GM12878 (cell line): ENCODE results near the gene KCND3. TPM values are rescaled to one million over a fixed set of nuclear protein-coding genes. Genes with fewer than 3 reads are reported as not detected.

Source experiments
- ATAC-seq: fragments of 200-7000 bp; cut with Tn5 transposase; 3 replicates; pipeline ENCODE4 v1.9.1; 2020; ENCODE audit warnings: mild to moderate bottlenecking, moderate library complexity
- BruUV-seq: library from RNA; stranded (reverse); fragments of 400-500 nt; replicated peaks from 2 replicates; lab custom pipeline; 2021; lab: Mats Ljungman, UMichigan
- CTCF ChIA-PET: fragments of 300-600 bp; sonication (Branson Sonifier 250); formaldehyde crosslinking; extraction: SDS; loops from one replicate; lab custom pipeline; 2021; ENCODE audit warnings: inconsistent platforms; lab: Yijun Ruan, JAX
- POLR2A ChIA-PET: fragments of 350-600 bp; formaldehyde crosslinking; extraction: SDS; loops from one replicate; lab custom pipeline; 2021; ENCODE audit warnings: inconsistent platforms; lab: Charles Lee
- RAD21 ChIA-PET: fragments of 300-600 bp; sonication (Branson Sonifier 250); formaldehyde crosslinking; loops from one replicate; lab custom pipeline; 2023; ENCODE audit warnings: antibody characterized with exemption; ENCODE audit not compliant: unreplicated experiment; lab: Charles Lee
- SMC1A ChIA-PET: fragments of 300-600 bp; sonication (Branson Sonifier 250); formaldehyde crosslinking; loops from one replicate; lab custom pipeline; 2023; ENCODE audit not compliant: unreplicated experiment, uncharacterized antibody; lab: Charles Lee
- DNase-seq: peaks from one replicate; pipeline ENCODE4 v3.0.0-alpha.2; 2011; ENCODE audit warnings: low read depth, low spot score
- FAIRE-seq: peaks from 3 replicates; lab custom pipeline; 2011; peaks lifted over from hg19 to GRCh38; lab: Jason Lieb, UNC
- H2AFZ ChIP-seq: 2 replicates; pipeline ENCODE4 v1.6.0; 2011; ENCODE audit warnings: low read depth, low read length, control low read depth; ENCODE audit not compliant: control insufficient read depth
- H3K27ac ChIP-seq: 2 replicates; pipeline ENCODE4 v1.5.1; 2011; ENCODE audit warnings: control low read depth; ENCODE audit not compliant: control insufficient read depth, insufficient read depth
- H3K27me3 ChIP-seq, 2 experiments: replicated peaks in 1 of 2; 2 replicates each; pipeline versions ENCODE4 v1.6.0 to v1.6.1; 2011; ENCODE audit warnings: low read length in 1 of 2; ENCODE audit not compliant: control insufficient read depth in 2 of 2, insufficient read depth in 2 of 2
- H3K36me3 ChIP-seq, 2 experiments: 2 replicates each; pipeline ENCODE4 v1.5.1; 2011; ENCODE audit warnings: low read length in 1 of 2; ENCODE audit not compliant: control insufficient read depth in 2 of 2, insufficient read depth in 2 of 2
- H3K4me1 ChIP-seq: 2 replicates; pipeline ENCODE4 v1.6.1; 2011; ENCODE audit warnings: mild to moderate bottlenecking, low read length, moderate library complexity, mixed read lengths; ENCODE audit not compliant: control insufficient read depth, insufficient read depth
- H3K4me2 ChIP-seq: 2 replicates; pipeline ENCODE4 v1.6.0; 2011; ENCODE audit warnings: control low read depth; ENCODE audit not compliant: control insufficient read depth, insufficient read depth
- H3K4me3 ChIP-seq: fragments of 200-600 bp; sonication (generic); 2 replicates; pipeline ENCODE4 v1.5.1; 2016
- H3K79me2 ChIP-seq: 2 replicates; pipeline ENCODE4 v1.6.0; 2011; ENCODE audit warnings: low read length; ENCODE audit not compliant: control insufficient read depth, insufficient read depth
- H3K9ac ChIP-seq: 2 replicates; pipeline ENCODE4 v1.8.0; 2011; ENCODE audit warnings: low read length, control low read depth, mixed read lengths; ENCODE audit not compliant: control insufficient read depth, insufficient read depth
- H3K9me3 ChIP-seq: replicated peaks from 3 replicates; pipeline ENCODE4 v1.5.1; 2011; ENCODE audit warnings: mild to moderate bottlenecking, low read length; ENCODE audit not compliant: control insufficient read depth, insufficient read depth
- H4K20me1 ChIP-seq: 2 replicates; pipeline ENCODE4 v1.6.0; 2011; ENCODE audit not compliant: control insufficient read depth, insufficient read depth
- BACH1 ChIP-seq: fragments of 450-650 bp; IDR thresholded peaks from 2 replicates; pipeline ENCODE4 v1.6.1; 2017; ENCODE audit warnings: mild to moderate bottlenecking, borderline replicate concordance
- BHLHE40 ChIP-seq, 2 experiments: fragments of 450-650 bp in 1 of 2; IDR thresholded peaks; 2 replicates each; pipeline ENCODE4 v1.6.1; 2011 to 2017; ENCODE audit warnings: low read depth in 2 of 2, borderline replicate concordance in 1 of 2, improper control_type of control experiment in 1 of 2, low read length in 1 of 2, mild to moderate bottlenecking in 1 of 2
- BMI1 ChIP-seq: fragments of 450-650 bp; IDR thresholded peaks from 2 replicates; pipeline ENCODE4 v1.6.1; 2016; ENCODE audit warnings: mild to moderate bottlenecking, moderate library complexity, borderline replicate concordance
- CBX3 ChIP-seq: fragments of 200-600 bp; sonication (generic); IDR thresholded peaks from 2 replicates; pipeline ENCODE4 v1.6.1; 2016; ENCODE audit warnings: low read depth, borderline replicate concordance
- CEBPB ChIP-seq, 2 experiments: fragments of 150-350 bp in 1 of 2; IDR thresholded peaks; 2 replicates each; pipeline ENCODE4 v1.6.1; 2012 to 2014; ENCODE audit warnings: low read depth in 2 of 2, low read length in 2 of 2, borderline replicate concordance in 1 of 2, inconsistent platforms in 1 of 2
- EED ChIP-seq: sonication (generic); IDR thresholded peaks from 2 replicates; pipeline ENCODE4 v1.6.1; 2016; ENCODE audit warnings: antibody characterized with exemption, low read depth
- ETV6 ChIP-seq, 2 experiments: fragments of 450-650 bp in 1 of 2; IDR thresholded peaks in 1 of 2; conservative IDR thresholded peaks in 1 of 2; 2 replicates each; pipeline ENCODE4 v1.6.1; 2014; ENCODE audit warnings: antibody characterized with exemption in 1 of 2, borderline replicate concordance in 1 of 2, low read depth in 1 of 2, mild to moderate bottlenecking in 1 of 2, moderate library complexity in 1 of 2
- FOS ChIP-seq: IDR thresholded peaks from 3 replicates; pipeline ENCODE4 v1.6.1; 2011; ENCODE audit warnings: borderline replicate concordance; ENCODE audit not compliant: insufficient read length; ENCODE audit errors: extremely low read depth
- IKZF1 ChIP-seq: fragments of 450-650 bp; conservative IDR thresholded peaks from 2 replicates; pipeline ENCODE4 v1.6.1; 2017; ENCODE audit warnings: antibody characterized with exemption, mild to moderate bottlenecking
- MTA3 ChIP-seq: IDR thresholded peaks from 2 replicates; pipeline ENCODE4 v1.6.1; 2012; ENCODE audit warnings: low read length, inconsistent platforms, borderline replicate concordance
- NFXL1 ChIP-seq: fragments of 450-650 bp; IDR thresholded peaks from 2 replicates; pipeline ENCODE4 v1.6.1; 2017; ENCODE audit warnings: antibody characterized with exemption, mild to moderate bottlenecking, borderline replicate concordance
- NR2C1 ChIP-seq: fragments of 450-650 bp; IDR thresholded peaks from 2 replicates; pipeline ENCODE4 v1.6.1; 2017; ENCODE audit warnings: antibody characterized with exemption, mild to moderate bottlenecking, moderate library complexity
- POLR2A ChIP-seq: IDR thresholded peaks from 2 replicates; pipeline ENCODE4 v1.6.1; 2011; ENCODE audit warnings: low read depth, mild to moderate bottlenecking, low read length
- RBBP5 ChIP-seq: fragments of 200-600 bp; sonication (generic); conservative IDR thresholded peaks from 2 replicates; pipeline ENCODE4 v1.6.1; 2016
- RUNX3 ChIP-seq: IDR thresholded peaks from 2 replicates; pipeline ENCODE4 v1.6.1; 2012; ENCODE audit warnings: low read length, inconsistent platforms
- SIX5 ChIP-seq: IDR thresholded peaks from 2 replicates; pipeline ENCODE4 v1.6.1; 2011; ENCODE audit warnings: mild to moderate bottlenecking, low read depth, low read length, moderate library complexity; ENCODE audit not compliant: severe bottlenecking
- TCF7 ChIP-seq: IDR thresholded peaks from 2 replicates; pipeline ENCODE4 v1.6.1; 2014; ENCODE audit warnings: antibody characterized with exemption, borderline replicate concordance
- WGBS: methylation state at CpG from one replicate; pipeline ENCODE4 v1.1.6; 2016; ENCODE audit warnings: low lambda C conversion rate; ENCODE audit not compliant: insufficient replicate concordance, insufficient coverage; ENCODE audit errors: missing lambda C conversion rate; 5-methylcytosine and 5-hydroxymethylcytosine counted together
- in situ Hi-C: fragments of 300-500 bp; cut with MboI; formaldehyde crosslinking; loops from 9 replicates; pipeline ENCODE4 v1.14.3; 2018; ENCODE audit warnings: mixed read lengths
- intact Hi-C: fragments of 100-400 bp; cut with micrococcal nuclease; formaldehyde crosslinking; loops from one replicate; pipeline ENCODE4 v1.14.2; 2022; ENCODE audit not compliant: unreplicated experiment
- polyA plus RNA-seq, 11 experiments: library from polyadenylated mRNA; depleted of rRNA in 4 of 11; unstranded in 6 of 11; stranded (reverse) in 5 of 11; fragments of >200 nt; fragmentation: Nextera tagmentation in 4 of 11; fragmentation: Illumina TruSeq in 1 of 11; extraction: Ambion mirVana in 4 of 11; extraction: Trizol in 1 of 11; gene quantifications; 1 replicate in 1 of 11; 2 replicates in 10 of 11; pipeline versions ENCODE4 v1.2.1 to v1.2.3, GENCODE V29; 2011 to 2016; ENCODE audit warnings: inconsistent platforms in 2 of 11, missing spikeins in 2 of 11, low read depth in 1 of 11
- total RNA-seq, 4 experiments: library from RNA; depleted of rRNA in 3 of 4; stranded (reverse); fragments of >200 nt in 3 of 4; fragmentation: Illumina TruSeq in 1 of 4; extraction: Trizol in 1 of 4; gene quantifications; 2 replicates each; pipeline versions ENCODE4 v1.2.1 to v1.2.3, GENCODE V29; 2013 to 2021
- TF ChIP-seq, protein P1 (sequence below): IDR thresholded peaks from 2 replicates; pipeline ENCODE4 v1.6.1; 2012; ENCODE audit warnings: improper control_type of control experiment, low read depth, low read length; ENCODE audit not compliant: insufficient replicate concordance
- TF ChIP-seq, protein P2 (sequence below): IDR thresholded peaks from 2 replicates; pipeline ENCODE4 v1.6.1; 2012; ENCODE audit warnings: low read length, inconsistent platforms

KCND3 gene
- total and polyA plus RNA-seq, 10 of the 15 experiments (the other 5 are each of a cell fraction or from before 2014, with no cell fraction given), result 0.02 TPM; not detected in 9

DNA sequence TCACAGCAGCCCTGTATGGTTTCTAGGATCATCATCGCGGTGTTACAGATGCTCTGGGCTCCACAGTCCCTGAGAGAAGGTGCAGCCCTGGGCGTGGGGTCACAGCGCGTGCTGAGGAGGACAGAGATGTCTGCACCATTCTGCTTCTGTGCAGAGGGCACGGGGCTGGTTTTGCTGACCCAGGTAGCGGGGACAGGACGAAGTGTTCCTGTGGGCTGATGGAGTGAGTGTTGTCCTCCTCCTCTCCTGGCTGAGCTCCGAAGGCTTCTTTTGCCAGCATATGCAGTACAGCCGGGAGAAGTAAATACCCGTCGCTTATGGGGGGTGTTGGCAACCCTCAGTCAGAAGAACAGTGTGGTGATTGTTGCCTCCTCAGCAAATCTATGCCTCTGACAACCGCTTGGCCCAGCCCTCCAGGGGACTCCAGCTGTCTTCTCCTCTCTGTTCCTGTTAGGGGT lies 132.2 kb downstream of the KCND3 start:
- Histone ChIP-seq H3K27me3 (peaks cover 3 to 7% of the 10 kb centered on the region in 2 experiments; a peak in 3 of 4 replicates), H3K4me3 (no peak overlapping the region), H3K4me1 (no peaks in the 10 kb centered on the region), H3K36me3 (no peaks in the 10 kb centered on the region), H3K27ac (no peak overlapping the region), H3K9ac (no peak overlapping the region), H3K79me2 (no peaks in the 10 kb centered on the region), H4K20me1 (no peaks in the 10 kb centered on the region), H3K9me3 (no peaks in the 10 kb centered on the region), H2AFZ (no peak overlapping the region), H3K4me2 (no peak overlapping the region)
- DNase-seq (no peak), FAIRE-seq (no peak), ATAC-seq (no peak)
- BruUV-seq, result no TSS peak
- TF ChIP-seq RUNX3 (no peak), BHLHE40 (IDR thresholded peaks at IDR 0.05; ENCODE audit: borderline replicate concordance in 1 of 2, low read depth in 2 of 2, low read length in 1 of 2) (no peak), ETV6 (conservative IDR thresholded peaks at IDR 0.05 in 1 of 2, IDR thresholded peaks at IDR 0.05 in 1 of 2; ENCODE audit: borderline replicate concordance in 1 of 2, low read depth in 1 of 2) (no peak), IKZF1 (no peak), TCF7 (no peak), BMI1 (no peak), CBX3 (no peak), FOS (no peak), MTA3 (no peak), BACH1 (no peak), NR2C1 (no peak), SIX5 (no peak), EED (no peak), CEBPB (IDR thresholded peaks at IDR 0.05; ENCODE audit: borderline replicate concordance in 1 of 2, low read depth in 2 of 2, low read length in 2 of 2) (no peak), POLR2A (no peak), NFXL1 (no peak), RBBP5 (no peak)
- TF ChIP-seq, protein P1, sequence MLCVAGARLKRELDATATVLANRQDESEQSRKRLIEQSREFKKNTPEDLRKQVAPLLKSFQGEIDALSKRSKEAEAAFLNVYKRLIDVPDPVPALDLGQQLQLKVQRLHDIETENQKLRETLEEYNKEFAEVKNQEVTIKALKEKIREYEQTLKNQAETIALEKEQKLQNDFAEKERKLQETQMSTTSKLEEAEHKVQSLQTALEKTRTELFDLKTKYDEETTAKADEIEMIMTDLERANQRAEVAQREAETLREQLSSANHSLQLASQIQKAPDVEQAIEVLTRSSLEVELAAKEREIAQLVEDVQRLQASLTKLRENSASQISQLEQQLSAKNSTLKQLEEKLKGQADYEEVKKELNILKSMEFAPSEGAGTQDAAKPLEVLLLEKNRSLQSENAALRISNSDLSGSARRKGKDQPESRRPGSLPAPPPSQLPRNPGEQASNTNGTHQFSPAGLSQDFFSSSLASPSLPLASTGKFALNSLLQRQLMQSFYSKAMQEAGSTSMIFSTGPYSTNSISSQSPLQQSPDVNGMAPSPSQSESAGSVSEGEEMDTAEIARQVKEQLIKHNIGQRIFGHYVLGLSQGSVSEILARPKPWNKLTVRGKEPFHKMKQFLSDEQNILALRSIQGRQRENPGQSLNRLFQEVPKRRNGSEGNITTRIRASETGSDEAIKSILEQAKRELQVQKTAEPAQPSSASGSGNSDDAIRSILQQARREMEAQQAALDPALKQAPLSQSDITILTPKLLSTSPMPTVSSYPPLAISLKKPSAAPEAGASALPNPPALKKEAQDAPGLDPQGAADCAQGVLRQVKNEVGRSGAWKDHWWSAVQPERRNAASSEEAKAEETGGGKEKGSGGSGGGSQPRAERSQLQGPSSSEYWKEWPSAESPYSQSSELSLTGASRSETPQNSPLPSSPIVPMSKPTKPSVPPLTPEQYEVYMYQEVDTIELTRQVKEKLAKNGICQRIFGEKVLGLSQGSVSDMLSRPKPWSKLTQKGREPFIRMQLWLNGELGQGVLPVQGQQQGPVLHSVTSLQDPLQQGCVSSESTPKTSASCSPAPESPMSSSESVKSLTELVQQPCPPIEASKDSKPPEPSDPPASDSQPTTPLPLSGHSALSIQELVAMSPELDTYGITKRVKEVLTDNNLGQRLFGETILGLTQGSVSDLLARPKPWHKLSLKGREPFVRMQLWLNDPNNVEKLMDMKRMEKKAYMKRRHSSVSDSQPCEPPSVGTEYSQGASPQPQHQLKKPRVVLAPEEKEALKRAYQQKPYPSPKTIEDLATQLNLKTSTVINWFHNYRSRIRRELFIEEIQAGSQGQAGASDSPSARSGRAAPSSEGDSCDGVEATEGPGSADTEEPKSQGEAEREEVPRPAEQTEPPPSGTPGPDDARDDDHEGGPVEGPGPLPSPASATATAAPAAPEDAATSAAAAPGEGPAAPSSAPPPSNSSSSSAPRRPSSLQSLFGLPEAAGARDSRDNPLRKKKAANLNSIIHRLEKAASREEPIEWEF, result no peak
- TF ChIP-seq, protein P2, sequence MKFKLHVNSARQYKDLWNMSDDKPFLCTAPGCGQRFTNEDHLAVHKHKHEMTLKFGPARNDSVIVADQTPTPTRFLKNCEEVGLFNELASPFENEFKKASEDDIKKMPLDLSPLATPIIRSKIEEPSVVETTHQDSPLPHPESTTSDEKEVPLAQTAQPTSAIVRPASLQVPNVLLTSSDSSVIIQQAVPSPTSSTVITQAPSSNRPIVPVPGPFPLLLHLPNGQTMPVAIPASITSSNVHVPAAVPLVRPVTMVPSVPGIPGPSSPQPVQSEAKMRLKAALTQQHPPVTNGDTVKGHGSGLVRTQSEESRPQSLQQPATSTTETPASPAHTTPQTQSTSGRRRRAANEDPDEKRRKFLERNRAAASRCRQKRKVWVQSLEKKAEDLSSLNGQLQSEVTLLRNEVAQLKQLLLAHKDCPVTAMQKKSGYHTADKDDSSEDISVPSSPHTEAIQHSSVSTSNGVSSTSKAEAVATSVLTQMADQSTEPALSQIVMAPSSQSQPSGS, result no peak
- whole genome bisulfite sequencing, result 23% methylated on average over 13 of the region's 13 CpGs
- SMC1A ChIA-PET, result no interaction called here
- POLR2A ChIA-PET, result no interaction called here
- CTCF ChIA-PET, result no interaction called here
- RAD21 ChIA-PET, result no interaction called here
- in situ Hi-C loops (no loop called here), intact Hi-C loops (no loop called here)
